GM19240 (cell line): ENCODE measurements around the gene GDPD4.

ENCODE experiments used
- DNase-seq: peaks from one replicate; pipeline ENCODE4 v3.0.0; 2011; ENCODE audit warnings: low spot score; ENCODE audit not compliant: insufficient read length

The GDPD4 gene

DNA sequence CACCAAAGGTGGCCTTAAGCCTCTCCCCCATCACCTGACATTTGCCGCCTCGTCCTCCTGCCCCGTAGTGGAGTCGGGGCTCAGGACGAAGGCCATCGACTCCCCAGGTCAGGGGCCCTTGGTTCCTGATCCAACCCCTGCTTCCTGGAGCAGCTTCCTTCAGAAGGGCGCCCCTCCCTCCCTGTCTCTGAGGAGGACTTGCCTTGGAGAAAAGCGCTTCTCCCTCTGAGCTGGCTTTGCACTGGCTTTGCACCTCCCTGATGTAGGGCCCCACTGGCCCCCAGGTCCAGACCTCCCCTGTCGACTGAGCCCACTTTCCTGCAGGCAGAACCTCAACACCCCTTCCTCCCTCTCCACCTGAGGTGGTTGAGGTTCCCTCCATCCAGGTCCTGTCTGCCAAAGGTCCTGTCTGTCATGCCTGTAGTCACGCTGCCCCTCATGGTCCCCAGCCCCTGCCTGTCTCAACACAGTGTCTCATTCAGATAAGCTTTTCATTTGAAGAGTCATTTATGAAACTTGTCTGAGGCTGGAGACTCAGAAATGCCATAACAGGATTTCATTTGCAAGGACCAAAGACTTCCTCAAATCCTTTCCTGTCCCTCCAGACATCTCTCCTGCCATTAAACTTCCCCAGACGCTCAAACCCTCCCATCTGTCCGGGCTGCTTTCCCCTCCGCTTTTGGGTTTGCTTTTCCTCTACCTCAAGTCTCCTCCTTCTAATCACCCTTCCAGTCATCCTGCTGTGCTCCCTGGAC is 95.0 kb downstream of the GDPD4 start:
- no peak for DNase-seq

DNA sequence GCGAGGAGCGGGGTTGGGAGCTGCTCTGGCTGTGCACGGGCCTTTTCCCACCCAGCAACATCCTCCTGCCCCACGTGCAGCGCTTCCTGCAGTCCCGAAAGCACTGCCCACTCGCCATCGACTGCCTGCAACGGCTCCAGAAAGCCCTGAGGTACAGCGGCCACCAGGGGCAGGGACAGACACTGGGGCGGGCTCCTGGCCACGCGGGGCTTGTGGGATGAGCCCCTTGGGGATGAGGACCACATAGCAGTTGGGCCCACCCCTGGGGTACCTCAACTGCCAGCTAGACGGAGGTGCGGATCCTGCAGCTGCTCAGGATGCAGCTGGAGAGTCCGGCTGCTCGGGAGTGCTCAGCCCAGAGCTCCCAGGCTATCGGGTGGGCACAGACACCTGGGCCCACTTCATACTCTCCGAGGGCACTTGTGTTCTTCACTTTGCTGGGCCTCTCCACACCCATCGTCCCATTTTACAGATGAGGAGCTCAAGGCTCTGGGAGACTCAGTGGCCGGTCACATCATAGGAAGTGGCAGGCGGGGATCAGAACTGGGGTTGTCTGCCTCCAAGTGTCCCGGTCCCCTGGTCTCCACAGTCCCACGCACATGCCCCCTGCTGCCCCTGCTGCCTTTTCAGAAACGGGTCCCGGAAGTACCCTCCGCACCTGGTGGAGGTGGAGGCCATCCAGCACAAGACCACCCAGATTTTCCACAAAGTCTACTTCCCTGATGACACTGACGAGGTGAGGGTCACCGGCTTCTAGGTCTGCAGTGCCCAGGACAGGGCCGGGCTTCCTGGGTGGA is 95.8 kb downstream of the GDPD4 start:
- DNase-seq = no peak

DNA sequence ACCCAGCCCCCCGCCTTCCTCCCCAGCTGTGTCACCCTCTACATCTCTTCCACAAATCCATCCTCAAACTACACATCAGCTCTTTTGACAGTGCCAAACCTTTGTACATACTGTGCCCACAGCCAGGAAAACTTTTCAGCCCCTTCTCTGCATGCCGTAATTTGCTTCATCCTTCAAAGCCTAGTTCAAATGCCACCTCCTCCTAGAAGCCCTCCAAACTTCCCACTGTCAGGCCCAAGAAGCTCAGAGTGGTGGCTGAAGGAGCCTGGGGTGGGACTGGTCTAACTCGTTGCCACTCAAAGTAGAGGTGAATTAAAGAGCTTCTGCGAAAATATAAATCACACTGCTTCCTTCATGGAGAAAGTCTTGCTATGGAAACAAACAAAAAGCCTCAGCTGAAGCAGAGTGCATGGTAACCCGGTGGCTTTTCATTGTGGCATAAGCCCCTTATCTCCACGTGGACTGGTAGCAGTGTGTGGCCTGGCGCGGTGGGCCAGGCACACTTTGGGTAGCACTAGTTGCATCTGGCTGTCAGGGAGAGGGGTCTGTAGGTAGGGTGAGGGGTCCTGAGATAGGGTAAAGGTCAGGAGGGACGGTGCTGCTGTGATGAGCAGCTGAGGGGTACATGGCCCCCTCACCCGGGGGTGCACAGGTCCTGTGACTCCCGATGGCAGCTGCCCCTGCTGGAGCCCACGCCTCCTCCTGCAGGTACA is 96.6 kb downstream of the GDPD4 start:
- no peak for DNase-seq

DNA sequence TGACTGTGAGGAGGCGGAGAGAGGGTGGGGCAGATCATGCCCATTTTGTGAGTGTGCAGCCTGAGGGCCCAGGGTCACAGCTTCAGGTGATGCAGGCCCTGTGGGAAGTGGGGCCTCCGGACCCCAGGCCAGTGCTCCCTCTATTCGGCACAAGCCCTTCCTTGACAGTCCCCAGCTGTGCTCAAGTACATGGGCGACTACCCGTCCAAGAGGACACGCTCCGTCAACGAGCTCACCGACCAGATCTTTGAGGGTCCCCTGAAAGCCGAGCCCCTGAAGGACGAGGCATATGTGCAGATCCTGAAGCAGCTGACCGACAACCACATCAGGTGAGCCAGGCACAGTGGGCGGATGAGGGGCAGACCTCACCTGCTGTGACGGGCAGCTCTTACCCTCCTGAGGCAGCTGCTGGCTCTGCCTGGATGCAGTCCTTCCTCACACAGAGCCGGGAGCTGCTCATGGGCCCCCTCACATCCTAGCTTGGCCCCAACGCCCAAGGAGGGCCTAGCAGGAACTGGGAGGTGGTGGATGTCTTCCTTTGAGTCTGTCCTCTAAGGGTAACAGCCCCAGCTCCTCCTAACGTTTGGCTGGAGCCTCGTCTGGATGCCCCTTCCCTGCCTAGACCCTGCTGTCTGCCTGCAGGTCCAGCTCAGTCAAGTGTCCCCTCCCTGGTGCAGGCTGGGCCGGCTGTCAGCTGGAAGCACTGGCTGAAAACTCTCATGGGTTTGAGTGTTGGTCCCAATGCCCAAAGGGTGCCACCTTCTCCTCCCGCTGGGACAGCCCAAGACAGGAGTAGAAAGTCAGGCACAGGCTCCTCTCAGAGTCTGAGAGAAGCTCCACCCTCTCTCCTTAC is 97.4 kb downstream of the GDPD4 start:
- no peak for DNase-seq

DNA sequence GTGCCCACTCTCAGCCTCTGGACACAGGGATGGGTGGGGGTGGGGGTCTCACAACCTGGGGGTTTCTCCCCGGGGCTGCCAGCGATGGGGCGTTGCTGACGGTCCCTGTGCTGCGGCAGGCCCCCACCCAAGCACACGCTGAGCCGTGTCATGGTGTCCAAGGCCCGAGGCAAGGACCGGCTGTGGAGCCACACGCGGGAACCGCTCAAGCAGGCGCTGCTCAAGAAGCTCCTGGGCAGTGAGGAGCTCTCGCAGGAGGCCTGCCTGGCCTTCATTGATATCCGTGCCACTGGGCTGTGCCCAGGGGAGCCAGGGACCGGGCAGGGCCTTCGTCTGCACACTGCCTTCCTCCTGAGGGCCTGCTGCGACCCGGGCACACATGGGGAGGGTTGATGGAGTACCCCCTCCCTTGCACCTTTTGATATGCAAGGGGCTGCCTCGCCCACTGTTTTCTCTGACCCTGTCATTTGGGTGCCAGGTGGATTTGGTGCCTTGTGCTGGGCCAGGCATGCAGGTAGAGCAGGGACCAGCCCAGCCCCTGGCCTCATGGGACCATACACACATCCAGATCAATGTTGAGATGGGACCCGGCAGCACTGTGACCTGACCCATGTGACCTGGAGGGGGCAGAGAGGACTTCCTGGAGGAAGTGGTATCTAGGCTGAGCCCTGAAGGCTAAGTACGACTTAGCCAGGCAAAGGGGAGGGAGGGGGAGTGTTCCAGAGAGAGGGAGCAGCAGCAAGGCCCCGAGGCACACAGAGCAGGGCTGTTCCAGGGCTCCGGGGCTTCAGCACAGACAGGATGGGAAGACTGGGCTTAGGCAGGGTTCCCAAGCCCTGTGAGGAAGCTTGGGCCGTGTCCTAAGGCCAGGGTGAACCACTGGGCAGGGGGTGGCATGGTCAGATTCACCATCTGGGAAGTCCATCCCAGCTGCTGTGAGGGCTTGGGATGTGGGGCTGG is 98.3 kb downstream of the GDPD4 start:
- DNase-seq = no peak

DNA sequence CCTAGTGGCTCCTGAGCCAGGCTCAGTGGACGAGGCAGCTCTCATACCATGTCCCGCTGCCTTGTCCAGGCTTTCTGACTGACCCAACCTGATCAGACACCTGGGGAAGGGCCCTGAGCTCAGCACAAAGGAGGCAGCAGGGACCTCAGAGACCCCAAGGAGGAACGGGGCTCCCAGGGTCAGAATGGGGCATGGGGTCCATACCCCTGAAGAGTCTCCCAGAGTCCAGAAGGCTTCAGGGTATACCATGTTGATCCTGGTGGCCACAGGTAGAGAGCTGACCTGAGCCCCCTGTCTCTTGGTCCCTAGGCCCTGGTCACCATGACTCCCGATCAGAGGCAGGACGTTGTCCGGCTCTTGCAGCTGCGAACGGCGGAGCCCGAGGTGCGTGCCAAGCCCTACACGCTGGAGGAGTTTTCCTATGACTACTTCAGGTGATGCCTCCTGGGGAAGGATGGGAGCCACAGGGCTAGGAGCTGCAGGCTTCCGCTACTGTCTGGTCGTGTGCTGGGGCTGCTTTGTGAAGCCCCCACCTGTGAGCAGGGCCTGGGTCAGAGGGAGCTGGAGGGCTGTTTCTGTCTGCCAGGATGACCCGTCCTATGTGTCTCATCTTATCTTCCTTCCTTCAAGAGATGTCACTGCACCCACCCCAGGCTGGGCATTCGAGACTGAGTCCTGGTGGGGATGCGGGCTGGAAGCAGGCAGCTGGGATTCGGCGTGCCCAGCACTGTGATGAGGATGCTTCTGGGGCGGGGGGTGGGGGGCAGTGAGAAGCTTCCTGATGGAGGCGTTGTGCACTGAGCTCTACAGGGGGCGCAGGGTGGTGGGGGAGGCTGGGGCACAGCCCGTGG is 99.3 kb downstream of the GDPD4 start:
- no peak for DNase-seq

DNA sequence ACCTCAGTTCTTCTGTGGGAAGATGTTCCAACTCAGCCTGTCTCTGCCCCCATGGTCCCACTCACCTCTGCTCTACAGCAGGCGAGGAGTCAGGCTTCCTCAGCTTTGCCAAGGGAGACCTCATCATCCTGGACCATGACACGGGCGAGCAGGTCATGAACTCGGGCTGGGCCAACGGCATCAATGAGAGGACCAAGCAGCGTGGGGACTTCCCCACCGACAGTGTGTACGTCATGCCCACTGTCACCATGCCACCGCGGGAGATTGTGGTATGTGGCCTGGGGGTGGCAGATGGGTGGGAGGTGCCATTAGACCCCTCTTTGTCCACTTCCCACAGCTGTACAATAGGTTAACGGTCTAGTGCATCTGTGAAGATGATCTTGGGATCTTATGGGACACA is 100.1 kb downstream of the GDPD4 start:
- DNase-seq = no peak

DNA sequence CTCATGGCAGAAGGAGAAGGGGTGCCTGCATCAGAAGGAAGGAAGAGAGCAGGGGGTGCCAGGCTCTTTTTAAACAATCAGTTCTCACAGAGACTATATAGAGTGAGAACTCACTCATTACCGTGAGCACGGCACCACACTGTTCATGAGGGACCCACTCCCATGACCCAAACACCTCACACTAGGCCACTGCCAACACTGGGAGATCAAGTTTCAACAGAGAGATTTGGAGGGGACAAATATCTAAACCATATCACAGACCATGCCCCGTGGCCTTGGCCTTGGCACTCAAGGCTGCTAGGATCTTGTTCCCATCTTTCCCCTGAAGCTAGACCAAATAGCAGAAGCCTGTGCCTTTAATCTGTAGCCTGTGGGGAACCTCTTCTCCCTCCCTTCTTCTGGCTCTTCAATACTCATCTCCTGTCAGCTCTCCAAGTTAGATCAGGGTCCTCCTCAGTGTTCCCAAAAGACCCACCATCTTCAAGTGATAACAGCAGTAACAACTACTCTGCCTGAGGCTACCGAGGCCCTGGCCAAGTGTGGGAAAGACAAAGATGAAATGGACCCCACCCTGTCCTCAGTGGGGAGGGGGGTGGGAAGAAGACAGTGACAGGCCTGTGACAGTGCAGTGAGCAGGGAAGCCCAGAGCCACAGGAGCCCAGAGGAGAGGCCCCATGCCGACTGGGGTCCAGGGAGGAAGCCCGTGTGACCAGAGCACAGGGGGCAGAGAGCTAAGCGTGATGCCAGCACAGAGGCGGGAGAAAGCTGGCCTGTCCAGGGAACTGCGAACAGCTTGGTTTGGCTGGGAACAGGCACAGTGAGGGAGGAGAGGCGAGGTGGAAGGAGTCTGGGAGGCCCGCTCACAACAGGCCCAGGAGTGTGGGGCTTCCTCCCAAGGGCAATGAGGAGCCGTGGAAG is 100.9 kb downstream of the GDPD4 start:
- no peak for DNase-seq

DNA sequence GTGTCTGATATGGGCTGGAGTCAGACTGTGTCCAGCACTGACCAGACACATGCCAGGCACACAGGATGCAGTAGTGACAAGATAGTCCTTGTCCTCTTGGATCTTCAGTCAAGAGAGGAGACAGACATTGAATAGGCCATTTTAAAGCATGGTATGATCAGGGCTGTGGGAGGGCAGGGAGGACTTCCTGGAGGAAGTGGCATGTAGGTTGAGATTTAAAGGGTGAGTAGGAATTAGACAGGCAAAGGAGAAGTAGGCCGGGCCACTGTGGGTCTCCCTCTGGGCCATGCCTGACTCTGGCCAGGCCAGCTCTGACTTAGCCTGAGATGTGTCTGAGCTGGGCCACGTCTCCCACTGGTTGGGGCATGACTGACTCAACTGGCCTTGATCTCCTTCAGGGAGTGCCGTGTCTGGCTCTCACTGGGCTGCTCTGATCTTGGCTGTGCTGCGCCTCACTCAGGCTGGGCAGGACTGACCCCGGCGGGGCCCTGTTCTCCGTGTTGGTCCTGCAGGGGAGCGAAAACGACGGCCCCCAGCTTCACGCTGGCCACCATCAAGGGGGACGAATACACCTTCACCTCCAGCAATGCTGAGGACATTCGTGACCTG is 102.2 kb downstream of the GDPD4 start:
- no peak for DNase-seq

DNA sequence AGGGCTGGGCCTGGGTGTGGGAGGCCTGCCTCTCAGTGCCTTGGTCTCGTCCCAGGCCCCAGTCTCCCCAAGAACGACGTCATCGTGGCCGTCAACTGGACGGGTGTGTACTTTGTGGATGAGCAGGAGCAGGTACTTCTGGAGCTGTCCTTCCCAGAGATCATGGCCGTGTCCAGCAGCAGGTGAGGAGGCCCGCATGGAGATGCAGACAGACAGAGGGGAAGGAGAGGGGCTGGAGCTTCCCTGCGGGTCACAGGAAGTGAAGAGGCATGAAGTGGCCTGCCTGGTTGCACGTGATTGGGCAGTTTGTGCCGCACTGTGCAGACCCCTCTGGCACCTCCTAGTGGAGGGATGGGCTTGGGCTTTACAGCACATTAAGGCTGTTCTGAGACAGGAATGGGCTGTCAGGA is 103.0 kb downstream of the GDPD4 start:
- peak; percentile 51 for DNase-seq

DNA sequence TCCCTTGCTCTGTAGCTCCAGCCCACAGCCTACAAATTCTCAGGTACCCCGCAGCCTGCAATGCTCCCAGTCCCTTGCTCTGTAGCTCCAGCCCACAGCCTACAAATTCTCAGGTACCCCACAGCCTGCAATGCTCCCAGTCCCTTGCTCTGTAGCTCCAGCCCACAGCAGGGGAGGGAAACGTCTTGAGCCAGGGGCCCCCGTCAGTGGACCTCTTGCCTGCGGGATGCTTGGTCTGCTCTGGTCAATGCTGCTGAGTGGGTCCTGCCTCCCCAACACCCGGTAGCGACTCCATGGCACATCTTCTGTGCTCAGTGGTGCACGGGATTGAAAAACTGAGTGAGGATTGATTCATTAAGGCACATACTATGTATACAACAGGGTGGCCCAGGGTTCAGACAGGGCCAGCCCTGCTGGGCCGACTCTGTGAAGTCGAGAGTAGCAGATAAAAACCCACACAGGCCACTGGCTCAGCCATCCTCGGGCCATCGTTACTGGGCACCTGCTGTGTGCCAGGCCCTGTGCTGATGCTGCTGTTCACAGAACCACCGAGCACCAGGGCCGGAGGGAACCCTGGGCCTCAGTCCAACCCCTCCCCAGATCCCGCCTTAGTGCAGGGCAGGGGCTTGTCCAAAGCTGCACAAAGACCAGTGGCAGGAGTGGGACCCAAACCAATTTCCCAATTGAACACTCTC is 103.7 kb downstream of the GDPD4 start:
- DNase-seq = no peak

DNA sequence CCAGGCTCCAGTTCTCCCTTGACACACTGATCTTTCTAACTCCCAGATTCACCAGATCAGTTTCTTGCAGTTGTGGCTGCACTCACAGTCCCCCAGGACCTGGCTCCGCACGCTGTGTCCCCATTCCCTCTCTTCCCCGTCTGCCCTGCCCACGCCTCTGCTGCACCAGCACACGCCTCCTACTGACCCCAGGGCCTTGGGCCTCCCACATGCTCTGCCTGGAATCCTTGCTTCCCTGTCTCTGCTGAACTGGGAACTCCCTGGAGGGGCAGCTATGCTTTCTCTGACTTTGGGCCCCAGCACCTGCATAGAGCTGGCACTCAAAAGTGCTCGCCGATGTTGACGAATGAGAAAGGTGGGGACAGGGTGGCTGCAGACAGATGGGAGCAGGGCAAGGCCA is 104.5 kb downstream of the GDPD4 start:
- no peak for DNase-seq

DNA sequence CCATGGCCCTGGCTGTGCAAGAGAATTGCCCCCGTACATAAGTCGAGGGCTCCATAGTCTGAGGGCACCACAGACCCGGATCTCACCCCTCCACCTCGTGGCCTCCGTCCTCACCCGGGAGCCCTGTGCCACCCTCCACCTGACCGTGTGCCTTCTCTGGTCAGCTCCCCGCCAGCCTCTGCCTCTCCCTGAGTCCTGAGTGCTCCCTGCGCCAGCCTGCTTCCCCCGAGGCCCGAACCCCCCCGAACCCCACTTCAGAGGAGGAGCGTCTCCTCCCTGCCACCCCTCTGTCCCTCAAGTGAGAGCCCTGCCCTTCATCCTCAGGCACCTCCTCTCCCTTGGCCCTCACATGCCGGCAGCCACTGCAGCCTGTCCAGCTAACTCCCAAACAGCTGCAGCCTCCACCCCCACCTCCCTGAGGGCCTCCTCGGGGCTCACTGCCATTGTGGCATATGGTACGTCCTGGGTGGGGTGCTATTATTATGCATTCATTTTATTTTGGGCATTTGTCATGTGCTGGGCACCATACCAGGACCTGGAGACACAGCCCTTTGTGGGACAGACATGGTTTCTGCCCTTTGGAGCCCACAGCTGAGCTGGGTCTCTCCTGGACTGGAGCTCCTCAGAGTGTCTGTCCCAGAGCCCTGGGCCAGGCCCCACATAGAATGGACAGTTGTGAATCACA is 106.3 kb downstream of the GDPD4 start:
- DNase-seq = no peak

DNA sequence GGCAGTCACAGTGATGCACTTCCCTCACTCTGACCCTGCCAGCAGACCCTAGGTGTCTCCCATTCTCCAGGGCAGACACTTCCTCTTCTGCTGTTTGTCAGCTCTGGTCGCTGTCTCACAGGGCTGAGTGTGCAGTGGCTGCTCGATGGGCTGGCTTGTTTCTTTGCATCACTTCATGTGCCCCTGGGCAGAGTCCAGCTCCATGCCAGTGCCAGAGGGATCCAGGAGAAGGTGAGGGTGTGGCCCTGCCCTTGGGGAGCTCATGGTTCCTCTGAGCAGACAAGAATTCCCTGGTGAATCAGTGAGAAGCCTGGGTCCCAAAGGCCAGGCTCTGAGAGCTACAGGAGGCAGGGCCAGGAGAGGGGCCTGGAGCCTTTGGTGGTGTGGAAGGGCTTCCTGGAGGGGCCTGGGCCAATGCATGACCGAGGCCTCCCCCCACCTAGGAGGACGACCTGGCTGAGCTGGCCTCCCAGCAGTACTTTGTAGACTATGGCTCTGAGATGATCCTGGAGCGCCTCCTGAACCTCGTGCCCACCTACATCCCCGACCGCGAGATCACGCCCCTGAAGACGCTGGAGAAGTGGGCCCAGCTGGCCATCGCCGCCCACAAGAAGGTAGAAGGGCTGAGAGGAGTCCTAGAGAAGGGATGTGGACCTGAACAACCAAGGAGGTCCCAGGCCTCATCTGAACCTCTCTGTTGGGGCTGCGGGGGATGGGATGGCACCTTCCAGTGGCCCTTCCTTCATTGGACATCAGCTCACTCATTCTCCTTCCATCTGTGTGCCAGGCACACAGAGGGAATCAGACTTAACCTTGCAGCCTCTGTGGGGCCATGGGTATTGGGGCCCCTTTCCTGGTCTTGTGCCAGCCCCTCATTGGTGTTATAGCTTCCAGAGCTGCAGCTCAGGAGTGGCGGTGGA is 107.3 kb downstream of the GDPD4 start:
- DNase-seq = no peak

DNA sequence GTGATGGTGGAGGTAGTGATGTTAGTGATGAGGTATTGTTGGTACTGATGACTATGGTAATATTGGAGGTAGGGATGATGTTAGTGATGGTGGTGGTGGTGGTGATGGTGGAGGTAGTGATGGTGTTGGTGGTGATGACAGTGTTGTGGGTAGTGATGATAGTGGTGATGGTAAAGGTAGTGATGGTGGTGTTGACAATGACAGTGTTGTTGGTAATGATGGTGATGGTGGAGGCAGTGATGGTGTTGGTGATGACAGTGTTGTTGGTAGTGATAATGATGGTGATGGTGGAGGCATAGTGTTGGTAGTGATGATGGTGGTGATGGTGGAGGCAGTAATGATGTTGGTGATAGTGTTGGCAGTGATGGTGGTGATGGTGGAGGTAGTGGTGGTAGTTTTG is 108.3 kb downstream of the GDPD4 start:
- DNase-seq = no peak
